GM12878 (cell line): ENCODE data around the gene MRPL28. TPM values are rescaled to one million over a fixed set of nuclear protein-coding genes. Genes with fewer than 3 reads are reported as not detected.

ENCODE experiments used
- ATAC-seq: fragments of 200-7000 bp; cut with Tn5 transposase; 3 replicates; pipeline ENCODE4 v1.9.1; 2020; ENCODE audit warnings: mild to moderate bottlenecking, moderate library complexity
- BruUV-seq: library from RNA; stranded (reverse); fragments of 400-500 nt; replicated peaks from 2 replicates; lab custom pipeline; 2021; lab: Mats Ljungman, UMichigan
- CTCF ChIA-PET: fragments of 300-600 bp; sonication (Branson Sonifier 250); formaldehyde crosslinking; extraction: SDS; loops from one replicate; lab custom pipeline; 2021; ENCODE audit warnings: inconsistent platforms; lab: Yijun Ruan, JAX
- POLR2A ChIA-PET: fragments of 350-600 bp; formaldehyde crosslinking; extraction: SDS; loops from one replicate; lab custom pipeline; 2021; ENCODE audit warnings: inconsistent platforms; lab: Charles Lee
- RAD21 ChIA-PET: fragments of 300-600 bp; sonication (Branson Sonifier 250); formaldehyde crosslinking; loops from one replicate; lab custom pipeline; 2023; ENCODE audit warnings: antibody characterized with exemption; ENCODE audit not compliant: unreplicated experiment; lab: Charles Lee
- SMC1A ChIA-PET: fragments of 300-600 bp; sonication (Branson Sonifier 250); formaldehyde crosslinking; loops from one replicate; lab custom pipeline; 2023; ENCODE audit not compliant: unreplicated experiment, uncharacterized antibody; lab: Charles Lee
- DNase-seq: peaks from one replicate; pipeline ENCODE4 v3.0.0-alpha.2; 2011; ENCODE audit warnings: low read depth, low spot score
- FAIRE-seq: peaks from 3 replicates; lab custom pipeline; 2011; peaks lifted over from hg19 to GRCh38; lab: Jason Lieb, UNC
- H2AFZ ChIP-seq: 2 replicates; pipeline ENCODE4 v1.6.0; 2011; ENCODE audit warnings: low read depth, low read length, control low read depth; ENCODE audit not compliant: control insufficient read depth
- H3K27ac ChIP-seq: 2 replicates; pipeline ENCODE4 v1.5.1; 2011; ENCODE audit warnings: control low read depth; ENCODE audit not compliant: control insufficient read depth, insufficient read depth
- H3K27me3 ChIP-seq, 2 experiments: replicated peaks in 1 of 2; 2 replicates each; pipeline versions ENCODE4 v1.6.0 to v1.6.1; 2011; ENCODE audit warnings: low read length in 1 of 2; ENCODE audit not compliant: control insufficient read depth in 2 of 2, insufficient read depth in 2 of 2
- H3K36me3 ChIP-seq, 2 experiments: 2 replicates each; pipeline ENCODE4 v1.5.1; 2011; ENCODE audit warnings: low read length in 1 of 2; ENCODE audit not compliant: control insufficient read depth in 2 of 2, insufficient read depth in 2 of 2
- H3K4me1 ChIP-seq: 2 replicates; pipeline ENCODE4 v1.6.1; 2011; ENCODE audit warnings: mild to moderate bottlenecking, low read length, moderate library complexity, mixed read lengths; ENCODE audit not compliant: control insufficient read depth, insufficient read depth
- H3K4me2 ChIP-seq: 2 replicates; pipeline ENCODE4 v1.6.0; 2011; ENCODE audit warnings: control low read depth; ENCODE audit not compliant: control insufficient read depth, insufficient read depth
- H3K4me3 ChIP-seq: fragments of 200-600 bp; sonication (generic); 2 replicates; pipeline ENCODE4 v1.5.1; 2016
- H3K79me2 ChIP-seq: 2 replicates; pipeline ENCODE4 v1.6.0; 2011; ENCODE audit warnings: low read length; ENCODE audit not compliant: control insufficient read depth, insufficient read depth
- H3K9ac ChIP-seq: 2 replicates; pipeline ENCODE4 v1.8.0; 2011; ENCODE audit warnings: low read length, control low read depth, mixed read lengths; ENCODE audit not compliant: control insufficient read depth, insufficient read depth
- H3K9me3 ChIP-seq: replicated peaks from 3 replicates; pipeline ENCODE4 v1.5.1; 2011; ENCODE audit warnings: mild to moderate bottlenecking, low read length; ENCODE audit not compliant: control insufficient read depth, insufficient read depth
- H4K20me1 ChIP-seq: 2 replicates; pipeline ENCODE4 v1.6.0; 2011; ENCODE audit not compliant: control insufficient read depth, insufficient read depth
- ATF3 ChIP-seq: IDR thresholded peaks from 2 replicates; pipeline ENCODE4 v1.6.1; 2011; ENCODE audit warnings: low read depth, mild to moderate bottlenecking, low read length, moderate library complexity, borderline replicate concordance; ENCODE audit errors: extremely low read depth
- CHD2 ChIP-seq: IDR thresholded peaks from 2 replicates; pipeline ENCODE4 v1.6.1; 2011; ENCODE audit warnings: low read depth, low read length, improper control_type of control experiment, borderline replicate concordance
- CTCF ChIP-seq, 3 experiments: IDR thresholded peaks in 2 of 3; conservative IDR thresholded peaks in 1 of 3; 2 replicates each; pipeline ENCODE4 v1.5.1; 2011; ENCODE audit warnings: low read depth in 3 of 3, low read length in 3 of 3, mild to moderate bottlenecking in 3 of 3, control low read depth in 2 of 3, moderate library complexity in 2 of 3, inconsistent platforms in 1 of 3, mixed read lengths in 1 of 3; ENCODE audit not compliant: control insufficient read depth in 2 of 3, insufficient read depth in 1 of 3; ENCODE audit errors: extremely low read depth in 1 of 3
- E4F1 ChIP-seq: fragments of 450-650 bp; IDR thresholded peaks from 2 replicates; pipeline ENCODE4 v1.6.1; 2018; ENCODE audit warnings: borderline replicate concordance, mild to moderate bottlenecking; ENCODE audit not compliant: partially characterized antibody
- HCFC1 ChIP-seq: fragments of 150-350 bp; IDR thresholded peaks from 2 replicates; pipeline ENCODE4 v1.6.1; 2014; ENCODE audit warnings: low read length
- MTA3 ChIP-seq: IDR thresholded peaks from 2 replicates; pipeline ENCODE4 v1.6.1; 2012; ENCODE audit warnings: low read length, inconsistent platforms, borderline replicate concordance
- PKNOX1 ChIP-seq: fragments of 450-650 bp; IDR thresholded peaks from 2 replicates; pipeline ENCODE4 v1.6.1; 2016; ENCODE audit warnings: mild to moderate bottlenecking
- POLR2AphosphoS2 ChIP-seq: IDR thresholded peaks from 2 replicates; pipeline ENCODE4 v1.6.1; 2011; ENCODE audit warnings: low read depth, mild to moderate bottlenecking, low read length, improper control_type of control experiment, moderate library complexity
- POU2F2 ChIP-seq: IDR thresholded peaks from 3 replicates; pipeline ENCODE4 v1.6.1; 2011; ENCODE audit warnings: low read depth, mild to moderate bottlenecking, low read length, borderline replicate concordance
- RAD51 ChIP-seq: fragments of 450-650 bp; IDR thresholded peaks from 2 replicates; pipeline ENCODE4 v1.6.1; 2016; ENCODE audit warnings: moderate library complexity, mild to moderate bottlenecking, inconsistent platforms
- SIX5 ChIP-seq: IDR thresholded peaks from 2 replicates; pipeline ENCODE4 v1.6.1; 2011; ENCODE audit warnings: mild to moderate bottlenecking, low read depth, low read length, moderate library complexity; ENCODE audit not compliant: severe bottlenecking
- SMAD1 ChIP-seq: fragments of 450-650 bp; IDR thresholded peaks from 2 replicates; pipeline ENCODE4 v1.6.1; 2018; ENCODE audit warnings: mild to moderate bottlenecking, low read depth; ENCODE audit not compliant: partially characterized antibody
- SMAD5 ChIP-seq: IDR thresholded peaks from 2 replicates; pipeline ENCODE4 v1.6.1; 2016; ENCODE audit warnings: antibody characterized with exemption, low read depth
- SMARCA5 ChIP-seq: fragments of 450-650 bp; IDR thresholded peaks from 2 replicates; pipeline ENCODE4 v1.6.1; 2017; ENCODE audit warnings: mild to moderate bottlenecking
- USF2 ChIP-seq: IDR thresholded peaks from 2 replicates; pipeline ENCODE4 v1.6.1; 2011; ENCODE audit warnings: low read depth, low read length, improper control_type of control experiment, borderline replicate concordance
- WRNIP1 ChIP-seq: IDR thresholded peaks from 2 replicates; pipeline ENCODE4 v1.6.1; 2011; ENCODE audit warnings: low read depth, low read length, improper control_type of control experiment, borderline replicate concordance
- YY1 ChIP-seq: IDR thresholded peaks from 2 replicates; pipeline ENCODE4 v1.6.1; 2011; ENCODE audit warnings: low read depth, mild to moderate bottlenecking, low read length
- whole genome bisulfite sequencing: methylation state at CpG from one replicate; pipeline ENCODE4 v1.1.6; 2016; ENCODE audit warnings: low lambda C conversion rate; ENCODE audit not compliant: insufficient replicate concordance, insufficient coverage; ENCODE audit errors: missing lambda C conversion rate; 5-methylcytosine and 5-hydroxymethylcytosine counted together
- in situ Hi-C: fragments of 300-500 bp; cut with MboI; formaldehyde crosslinking; loops from 9 replicates; pipeline ENCODE4 v1.14.3; 2018; ENCODE audit warnings: mixed read lengths
- intact Hi-C: fragments of 100-400 bp; cut with micrococcal nuclease; formaldehyde crosslinking; loops from one replicate; pipeline ENCODE4 v1.14.2; 2022; ENCODE audit not compliant: unreplicated experiment
- polyA plus RNA-seq, 11 experiments: library from polyadenylated mRNA; depleted of rRNA in 4 of 11; unstranded in 6 of 11; stranded (reverse) in 5 of 11; fragments of >200 nt; fragmentation: Nextera tagmentation in 4 of 11; fragmentation: Illumina TruSeq in 1 of 11; extraction: Ambion mirVana in 4 of 11; extraction: Trizol in 1 of 11; gene quantifications; 1 replicate in 1 of 11; 2 replicates in 10 of 11; pipeline versions ENCODE4 v1.2.1 to v1.2.3, GENCODE V29; 2011 to 2016; ENCODE audit warnings: inconsistent platforms in 2 of 11, missing spikeins in 2 of 11, low read depth in 1 of 11
- total RNA-seq, 4 experiments: library from RNA; depleted of rRNA in 3 of 4; stranded (reverse); fragments of >200 nt in 3 of 4; fragmentation: Illumina TruSeq in 1 of 4; extraction: Trizol in 1 of 4; gene quantifications; 2 replicates each; pipeline versions ENCODE4 v1.2.1 to v1.2.3, GENCODE V29; 2013 to 2021

The MRPL28 gene
- total and polyA plus RNA-seq, 10 of the 15 experiments (the other 5 are each of a cell fraction or from before 2014, with no cell fraction given), result 1.6 to 185 (median 110) TPM

- no peak overlapping the region for H3K4me3 ChIP-seq
- CTCF ChIA-PET, result interaction anchor here (0.6 to 3.3 kb wide), 13 partner anchors 12 to 253 kb away, joined by 3 to 20 read pairs (median 4); partner anchors contain the start of genes FAM234A and LUC7L
- no peak overlapping the region for H2AFZ ChIP-seq
- H3K27ac ChIP-seq, result peak overlapping the region; percentile 22; the same call in 1 of the 2 replicates
- no peak overlapping the region; the same call in 1 of the 2 replicates for H3K9ac ChIP-seq
- H3K4me1 ChIP-seq, result peaks cover 21% of the 10 kb centered on the region
- peaks cover 32% of the 10 kb centered on the region for H3K79me2 ChIP-seq
- peaks cover 0 to 5% of the 10 kb centered on the region in 2 experiments; a peak in 1 of 4 replicates for H3K36me3 ChIP-seq
- H3K4me2 ChIP-seq, result peak overlapping the region; percentile 74
- peak; percentile 80 for FAIRE-seq
- ATAC-seq, result no peak
- H3K9me3 ChIP-seq, result no peaks in the 10 kb centered on the region
- no peaks in the 10 kb centered on the region for H4K20me1 ChIP-seq
- H3K27me3 ChIP-seq, result no peaks in the 10 kb centered on the region
- POLR2A ChIA-PET, result interaction anchor here (1.2 to 4.8 kb wide), 5 partner anchors 75 to 122 kb away, joined by 3 to 33 read pairs (median 10); partner anchors contain the start of genes FAM234A and RAB11FIP3
- TSS peak; percentile 62 for BruUV-seq
- 85% methylated on average over 8 of the region's 8 CpGs for WGBS
- no peak for DNase-seq
- intact Hi-C loops (no loop called here), in situ Hi-C loops (no loop called here)
- RAD21 ChIA-PET, result interaction anchor here (1.1 to 4.0 kb wide), 6 partner anchors 12 to 177 kb away, joined by 3 to 28 read pairs (median 3); partner anchors contain the start of genes CAPN15, FAM234A and LUC7L
- SMC1A ChIA-PET, result interaction anchor here (1.0 to 2.3 kb wide), 5 partner anchors 25 to 297 kb away, joined by 3 to 11 read pairs (median 4); partner anchors contain the start of gene POLR3K
- no peak for TF ChIP-seq USF2
- TF ChIP-seq YY1, result no peak
- TF ChIP-seq PKNOX1, result no peak
- TF ChIP-seq HCFC1, result no peak
- no peak for TF ChIP-seq RAD51
- TF ChIP-seq POU2F2, result no peak
- TF ChIP-seq POLR2AphosphoS2, result no peak
- no peak for TF ChIP-seq SMARCA5
- no peak for TF ChIP-seq CTCF (IDR thresholded peaks at IDR 0.05 in 2 of 3, conservative IDR thresholded peaks at IDR 0.05 in 1 of 3; ENCODE audit: control insufficient read depth in 2 of 3, extremely low read depth in 1 of 3, insufficient read depth in 1 of 3, low read depth in 3 of 3, low read length in 3 of 3)
- TF ChIP-seq CHD2, result no peak
- TF ChIP-seq SIX5, result no peak
- TF ChIP-seq E4F1, result no peak
- no peak for TF ChIP-seq SMAD1
- no peak for TF ChIP-seq SMAD5
- TF ChIP-seq MTA3, result no peak
- no peak for TF ChIP-seq ATF3
- no peak for TF ChIP-seq WRNIP1
Observed at GRCh38 chr16:350203-350602, 20.1 kb downstream of the MRPL28 start.
